NK-92 (cell line): ENCODE results near the gene SULF2.

ENCODE experiments used
- DNase-seq: peaks from one replicate; lab custom pipeline; 2025; ENCODE audit not compliant: unreplicated experiment; lab: John Stamatoyannopoulos, UW

SULF2 gene

DNA sequence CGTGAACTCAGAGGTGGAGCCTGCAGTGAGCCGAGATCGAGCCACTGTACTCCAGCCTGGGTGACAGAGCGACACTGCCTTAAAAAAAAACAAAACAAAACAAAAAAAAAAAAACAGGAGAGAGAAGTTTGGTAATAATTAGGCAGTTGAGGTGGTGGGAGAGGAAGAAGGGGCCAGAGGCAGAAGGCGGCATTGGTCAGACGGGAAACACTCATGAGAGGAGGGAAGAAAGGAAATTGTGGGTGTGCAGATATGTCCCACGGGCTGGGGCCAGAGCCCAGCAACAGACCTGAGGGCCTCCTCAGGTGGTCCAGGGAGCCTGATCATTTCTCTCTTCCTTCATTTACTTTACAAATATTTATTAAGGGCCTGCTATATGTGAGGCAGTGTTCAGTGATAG is 20.0 kb downstream of the SULF2 start:
- no peak for DNase-seq

DNA sequence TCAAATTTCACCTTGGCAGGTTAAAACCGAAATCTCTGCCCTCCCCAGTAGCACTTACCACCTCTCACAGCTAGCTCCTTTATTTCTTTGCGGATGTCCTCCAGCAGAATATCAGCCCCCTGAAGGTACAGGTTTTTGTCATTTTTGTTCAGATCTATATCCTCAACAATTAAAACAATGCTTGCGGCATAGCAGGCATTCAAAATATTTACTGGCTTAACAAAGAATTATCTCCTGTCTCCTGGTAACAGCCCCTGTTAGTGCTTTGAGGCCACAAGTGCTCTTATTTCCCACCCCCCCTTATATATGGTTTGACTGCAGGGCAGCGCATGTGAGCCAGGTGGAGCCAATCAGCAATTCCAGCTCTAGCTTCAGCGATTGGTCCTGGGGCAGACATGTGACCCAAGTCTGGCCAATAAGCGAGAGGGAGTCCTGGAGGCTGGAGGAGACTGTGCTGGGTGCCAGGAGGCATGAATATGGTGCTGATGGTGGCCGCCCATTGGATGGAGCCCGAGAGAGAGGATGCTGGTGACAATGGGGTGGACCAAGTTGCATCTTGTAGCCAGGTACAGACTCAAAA is 21.0 kb downstream of the SULF2 start:
- DNase-seq = no peak

DNA sequence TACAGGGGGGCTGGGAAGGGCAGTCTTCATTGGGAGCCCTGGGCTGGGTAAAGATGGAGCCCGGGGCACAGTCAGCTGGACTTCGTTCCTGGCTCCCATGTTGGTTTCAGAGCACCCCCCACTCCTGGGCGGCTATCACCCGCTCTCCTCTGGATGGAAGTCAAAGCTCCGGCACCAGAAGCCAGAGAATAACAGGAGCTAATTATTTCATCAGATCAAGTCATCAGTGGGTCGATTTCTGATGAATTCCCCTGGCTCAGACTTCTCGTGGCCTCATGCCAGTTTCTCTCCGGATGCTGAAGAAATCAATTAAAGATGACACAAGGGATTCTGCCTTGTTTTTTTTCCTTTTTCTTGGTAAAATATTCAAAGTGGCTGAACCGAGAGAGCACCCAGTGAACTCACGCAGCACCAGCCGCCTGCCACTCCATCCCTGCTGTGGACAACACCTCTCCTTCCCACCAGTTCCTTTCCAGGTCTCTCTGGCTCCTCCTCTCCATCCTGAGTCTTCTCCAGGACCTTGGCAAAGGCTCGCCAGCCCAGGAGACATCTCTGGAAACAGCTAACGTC is 22.5 kb downstream of the SULF2 start:
- no peak for DNase-seq

DNA sequence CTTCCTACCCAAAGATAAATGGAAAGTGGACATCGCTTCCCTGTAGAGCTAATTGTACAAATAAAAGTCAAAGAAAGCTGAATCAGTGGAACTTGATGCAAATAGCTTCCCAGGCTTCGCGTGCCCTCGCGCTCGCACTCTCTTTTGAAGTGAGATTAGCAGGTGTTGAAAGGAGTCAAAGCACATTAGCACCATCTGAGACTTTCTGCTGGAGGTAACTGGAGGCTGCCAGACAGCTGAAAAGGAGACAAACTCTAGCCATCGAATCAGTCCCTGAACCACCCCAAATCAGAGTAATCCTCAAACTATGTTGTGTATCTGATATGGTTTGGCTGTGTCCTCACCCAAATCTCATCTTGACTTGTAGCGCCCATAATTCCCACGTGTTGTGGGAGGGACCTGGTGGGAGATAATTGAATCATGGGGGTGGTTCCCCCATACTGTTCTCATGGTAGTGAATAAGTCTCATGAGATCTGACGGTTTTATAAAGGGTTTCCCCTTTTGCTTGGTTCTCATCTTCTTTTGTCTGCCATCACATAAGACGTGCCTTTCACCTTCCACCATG is 23.7 kb downstream of the SULF2 start:
- no peak for DNase-seq

DNA sequence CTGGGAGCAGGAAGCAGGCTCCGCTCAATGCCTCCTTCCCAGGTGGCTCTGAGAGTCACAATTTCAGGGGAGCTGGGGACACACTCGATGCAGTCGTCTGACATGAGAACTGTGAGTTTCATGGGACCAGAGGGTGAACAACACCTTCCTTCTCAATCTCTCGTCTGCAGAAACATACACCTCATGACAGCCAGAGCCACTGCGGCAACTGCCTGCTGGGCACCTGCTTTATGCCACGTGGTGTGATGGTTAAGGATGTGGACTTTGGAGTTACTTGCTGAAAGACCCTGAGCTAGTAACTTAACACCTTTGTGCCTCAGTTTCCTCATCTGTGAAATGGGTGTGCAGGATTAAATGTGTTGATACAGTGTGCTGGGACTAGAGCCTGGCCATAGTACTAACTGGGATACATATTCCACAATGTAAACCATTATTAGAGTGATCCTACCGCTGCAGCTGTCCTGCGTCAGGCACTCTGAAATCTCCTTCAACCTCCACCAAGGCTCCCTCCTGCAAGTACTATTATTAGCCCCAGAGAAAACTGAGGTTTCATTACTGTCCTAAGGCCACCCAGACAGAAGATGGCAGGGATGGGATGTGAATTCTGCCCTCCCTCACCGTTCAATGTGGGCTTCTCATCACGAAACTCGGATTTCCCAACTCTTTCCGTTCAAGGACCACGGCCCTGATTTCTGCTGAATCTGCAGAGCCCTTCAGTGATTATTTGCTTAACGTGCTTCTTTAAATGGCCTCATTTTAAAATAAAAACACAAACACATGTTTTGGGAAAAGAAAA is 24.4 kb downstream of the SULF2 start:
- DNase-seq = no peak

DNA sequence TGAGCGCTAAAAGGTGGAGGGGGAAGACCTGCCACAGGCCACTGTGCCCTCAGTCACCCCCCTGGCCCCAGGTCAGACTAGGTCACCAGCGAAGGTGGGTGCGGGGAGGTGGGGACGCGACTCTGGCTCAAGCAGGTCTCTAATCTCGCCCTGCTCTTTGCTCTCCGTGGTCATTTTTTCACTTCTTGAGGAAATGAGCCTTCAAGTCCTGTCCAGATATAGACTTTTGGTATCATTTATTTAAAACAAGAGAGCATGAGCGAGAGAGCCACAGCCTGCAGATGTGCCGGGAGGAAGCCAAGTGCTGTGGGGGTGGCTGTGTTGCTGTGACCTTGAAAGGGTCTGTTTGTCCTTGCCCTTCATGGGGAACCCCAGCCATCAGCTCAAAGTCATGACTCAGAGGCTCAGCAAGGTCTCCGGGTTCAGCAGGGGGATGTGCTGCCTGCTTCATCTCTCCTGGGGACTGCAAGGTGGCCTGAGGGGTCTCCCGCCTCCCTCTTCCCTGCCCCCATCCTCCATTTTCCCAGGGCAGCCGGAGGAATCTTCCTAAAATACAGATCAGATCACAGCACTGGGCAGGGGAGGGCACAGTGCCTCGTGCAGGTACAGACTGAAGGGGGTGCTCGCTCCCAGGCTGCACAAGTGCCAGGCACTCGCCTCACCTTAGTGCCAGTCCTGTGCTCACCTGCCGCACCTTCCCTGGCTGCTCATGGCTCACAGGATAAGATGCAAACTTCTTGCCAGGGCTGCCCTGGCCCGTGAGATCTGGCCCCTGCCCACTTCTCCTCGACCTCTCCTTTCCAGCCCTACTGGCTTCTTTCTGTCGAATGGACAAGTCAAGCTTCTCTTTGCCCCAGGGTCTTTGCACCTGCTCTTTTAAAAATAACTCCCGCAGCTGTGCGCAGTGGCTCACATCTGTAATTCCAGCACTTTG is 26.5 kb downstream of the SULF2 start:
- DNase-seq = no peak

DNA sequence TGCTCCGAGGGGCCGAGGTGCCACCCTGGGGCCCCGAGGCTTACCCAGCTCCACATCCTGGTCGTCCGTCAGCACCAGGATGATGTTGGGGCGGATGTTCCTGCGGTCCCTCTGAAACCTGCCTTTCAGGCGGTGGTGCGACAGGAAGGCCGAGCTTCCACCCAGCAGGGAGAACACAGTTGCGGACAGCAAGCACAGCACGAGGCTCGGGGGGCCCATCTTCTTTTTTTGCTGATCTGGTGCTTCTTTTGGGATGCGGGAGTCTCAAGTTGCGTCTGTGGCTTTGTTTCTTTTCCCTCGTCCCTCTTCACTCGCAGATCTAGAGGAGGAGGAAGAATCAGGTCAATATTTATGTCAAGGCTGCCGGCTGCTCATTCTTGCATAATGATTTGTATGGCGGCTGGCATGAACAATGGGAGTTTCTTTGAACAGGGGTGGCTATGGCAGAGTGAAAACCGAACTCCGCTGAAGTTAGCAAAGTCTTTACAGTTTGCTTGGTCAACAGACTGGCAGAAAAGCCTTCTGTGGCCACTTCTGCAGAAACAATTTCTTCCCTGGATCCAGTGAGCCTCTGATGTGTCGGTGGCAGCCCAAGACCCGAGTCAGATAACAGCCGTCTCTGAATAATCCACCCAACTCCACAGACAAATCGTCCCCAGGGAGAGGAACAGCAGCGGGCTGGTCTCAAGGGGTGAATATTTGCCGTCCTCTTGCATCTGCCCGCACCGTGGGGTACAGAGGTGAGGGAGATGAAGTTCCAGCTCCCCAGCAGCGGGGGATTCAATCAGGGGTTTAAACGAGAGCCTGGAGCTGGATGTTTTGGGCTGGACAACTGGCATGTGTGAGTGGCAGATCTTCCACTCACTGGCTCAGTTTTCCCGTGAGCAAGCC is 27.9 kb downstream of the SULF2 start:
- DNase-seq = no peak

DNA sequence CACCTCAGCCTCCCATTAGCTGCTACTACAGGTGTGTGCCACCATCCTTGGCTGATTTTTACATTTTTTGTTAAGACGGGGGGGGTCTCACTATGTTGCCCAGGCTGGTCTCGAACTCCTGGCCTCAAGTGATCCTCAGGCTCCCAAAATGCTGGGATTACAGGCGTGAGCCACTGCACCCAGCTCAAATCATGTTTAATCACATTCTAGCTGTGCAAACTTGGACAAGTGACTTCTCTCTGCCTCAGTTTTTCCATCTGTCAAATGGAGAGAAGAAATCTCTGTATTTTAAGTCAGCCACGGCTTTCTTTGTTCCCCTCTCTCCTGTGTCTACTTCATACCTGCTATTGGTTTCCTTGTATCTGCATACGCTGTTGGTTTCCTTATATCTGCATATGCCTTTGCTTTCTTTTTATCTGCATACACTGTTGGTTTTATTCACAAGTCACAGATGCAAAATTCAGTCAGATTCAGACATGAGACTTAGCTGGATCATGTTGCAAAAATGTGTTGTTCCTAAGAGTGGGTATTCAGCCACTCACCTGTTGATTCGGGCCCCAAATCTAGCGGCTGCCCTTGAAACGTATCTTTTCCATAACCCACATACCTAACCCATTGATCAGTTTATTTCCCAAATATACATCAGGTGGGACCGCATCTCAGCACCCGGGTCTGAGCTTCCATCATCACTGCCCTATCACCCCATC is 30.2 kb downstream of the SULF2 start:
- no peak for DNase-seq

DNA sequence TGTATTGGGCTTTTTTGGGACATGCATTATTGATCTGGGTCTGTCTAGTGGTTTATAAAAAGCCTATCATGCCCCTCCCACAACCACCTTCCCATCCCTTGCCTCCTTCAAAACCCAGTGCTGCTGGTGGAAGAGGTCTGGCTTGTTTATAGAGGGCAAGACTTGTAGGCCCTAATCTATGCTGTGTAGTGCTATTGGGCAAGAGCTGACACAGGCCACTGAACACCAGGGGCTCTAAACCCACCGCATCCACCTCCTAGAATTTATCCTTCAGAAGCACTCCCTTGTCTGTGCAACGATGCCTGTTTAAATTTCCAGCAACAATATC is 30.9 kb downstream of the SULF2 start:
- DNase-seq = no peak

DNA sequence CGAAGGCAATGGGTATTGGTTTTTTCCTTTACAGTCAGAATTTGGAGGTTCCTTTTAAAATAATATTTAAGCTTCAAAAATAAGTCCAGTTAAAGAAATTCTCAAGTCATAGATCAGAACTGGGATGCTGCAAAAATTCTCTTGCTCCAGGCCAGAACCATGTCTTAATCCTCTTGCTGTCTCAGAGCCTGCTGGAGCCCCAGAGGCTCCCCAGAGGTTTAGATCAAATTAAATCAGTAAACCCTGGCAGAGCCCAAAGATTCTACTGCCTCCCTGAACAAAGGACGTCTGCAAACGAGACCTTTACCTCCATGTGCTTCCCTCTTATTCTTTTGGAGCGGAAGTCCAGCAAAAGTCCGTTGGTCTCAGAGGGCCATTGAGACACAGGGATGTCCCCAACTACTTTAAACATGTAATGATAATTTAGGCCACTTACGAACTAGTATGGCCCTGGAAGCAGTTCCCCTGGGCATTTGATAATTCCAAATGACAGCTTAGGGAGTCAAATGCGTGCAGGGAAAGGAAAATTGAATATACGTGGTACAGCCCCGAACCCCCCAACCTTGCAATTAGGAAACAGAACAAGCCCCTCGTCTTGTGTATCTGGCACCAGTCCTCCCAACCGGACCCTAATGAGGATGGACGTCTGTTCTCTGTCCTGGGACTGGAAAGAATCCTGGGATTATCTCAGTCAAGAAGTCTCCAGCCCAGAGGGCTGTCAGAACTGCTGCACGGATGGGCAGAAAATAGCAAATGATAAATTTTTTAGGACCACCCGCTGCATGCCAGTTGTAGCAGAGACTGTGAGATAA is 31.5 kb downstream of the SULF2 start:
- DNase-seq = no peak

DNA sequence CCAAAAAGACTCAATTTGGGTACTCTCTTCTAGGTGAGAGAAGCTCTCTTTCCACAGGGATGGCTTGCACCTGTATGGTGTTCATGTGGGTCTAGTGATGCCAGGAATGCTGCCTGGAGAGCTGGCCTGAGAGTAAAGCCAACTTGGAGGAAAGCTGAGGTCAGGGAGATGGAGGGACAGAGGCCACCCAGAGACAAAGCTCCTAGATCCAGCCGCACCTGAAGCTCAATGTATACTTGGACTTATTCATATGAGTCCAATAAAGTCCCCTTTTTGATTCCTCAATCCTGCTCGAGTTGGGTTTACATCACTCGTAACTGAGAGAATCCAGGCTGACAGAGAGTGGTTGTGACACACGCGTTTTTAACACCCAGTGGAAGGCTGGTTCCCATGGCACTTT is 33.8 kb downstream of the SULF2 start:
- no peak for DNase-seq

DNA sequence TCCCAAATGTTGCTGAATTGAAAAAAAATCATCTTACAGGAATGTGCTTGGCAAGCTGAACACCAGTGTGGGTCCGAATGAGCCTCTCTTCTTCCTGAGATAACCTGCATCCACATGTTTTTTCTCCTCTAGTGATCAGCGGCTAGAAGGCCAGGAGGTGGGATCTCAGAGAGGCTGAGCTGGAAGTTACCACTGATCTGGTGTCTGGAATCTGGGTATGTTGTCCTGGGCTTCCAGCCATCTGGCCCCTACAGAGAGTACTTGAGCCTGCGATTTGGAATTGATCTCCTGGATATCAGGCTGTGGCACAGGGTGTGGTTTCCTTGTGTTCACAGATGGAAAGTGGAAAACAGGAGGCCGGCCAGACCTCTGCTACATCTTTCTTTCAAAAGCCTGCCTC is 35.9 kb downstream of the SULF2 start:
- no peak for DNase-seq

DNA sequence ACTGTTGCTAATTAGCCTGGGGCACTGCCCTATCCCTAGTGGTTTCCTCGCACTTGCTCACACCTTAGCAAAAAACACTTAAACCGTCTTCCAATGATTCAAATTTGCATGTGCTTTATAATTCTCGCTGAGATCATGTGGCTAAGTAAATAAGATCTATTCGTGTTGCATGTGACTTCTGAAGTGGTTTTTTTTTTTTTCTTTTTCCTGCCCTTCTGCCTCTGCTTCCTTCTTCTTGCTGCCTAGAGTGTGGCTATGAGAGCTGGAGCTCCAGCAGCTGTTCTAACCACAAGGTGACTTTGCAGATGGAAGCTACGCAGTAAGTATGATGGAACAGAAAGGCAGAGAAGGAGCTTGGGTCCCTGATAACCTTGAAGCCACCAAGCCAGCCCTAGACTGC is 36.5 kb downstream of the SULF2 start:
- DNase-seq = no peak

DNA sequence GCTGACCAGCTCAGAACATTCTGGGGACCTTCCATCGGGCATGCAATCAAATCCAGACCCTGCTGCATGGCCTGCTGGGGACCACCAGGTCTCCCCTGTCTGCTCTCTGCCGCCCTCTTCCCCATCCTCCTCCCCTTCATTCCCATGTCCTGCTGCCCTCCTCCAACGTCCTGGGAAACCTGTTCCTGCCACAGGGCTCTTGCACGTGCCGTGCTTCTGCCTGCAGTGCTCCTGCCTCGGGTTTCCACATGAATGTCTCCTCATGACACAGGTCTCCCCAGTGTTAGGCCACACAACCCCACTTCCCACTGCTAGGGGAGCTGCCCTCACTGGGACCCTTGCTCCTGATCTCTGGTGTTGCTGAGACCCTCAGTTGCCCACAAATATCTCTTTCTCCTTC is 37.2 kb downstream of the SULF2 start:
- DNase-seq = no peak

DNA sequence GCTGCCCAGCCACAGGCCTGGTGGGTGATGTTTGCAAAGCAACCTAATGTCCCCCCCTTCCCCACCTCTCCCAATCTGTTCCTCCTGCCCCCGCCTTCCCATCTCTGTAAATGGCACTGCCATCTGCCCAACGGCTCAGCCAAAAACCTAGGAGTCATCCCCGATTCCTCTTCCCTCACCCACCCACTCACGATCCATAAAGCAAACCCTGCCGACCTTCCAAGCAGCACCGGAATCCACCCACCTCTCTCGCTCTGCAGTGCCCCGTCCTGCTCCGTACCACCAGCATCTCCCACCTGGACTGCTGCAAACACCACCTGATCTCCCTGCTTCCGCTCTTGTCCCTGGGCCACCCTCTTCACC is 37.6 kb downstream of the SULF2 start:
- DNase-seq = no peak

DNA sequence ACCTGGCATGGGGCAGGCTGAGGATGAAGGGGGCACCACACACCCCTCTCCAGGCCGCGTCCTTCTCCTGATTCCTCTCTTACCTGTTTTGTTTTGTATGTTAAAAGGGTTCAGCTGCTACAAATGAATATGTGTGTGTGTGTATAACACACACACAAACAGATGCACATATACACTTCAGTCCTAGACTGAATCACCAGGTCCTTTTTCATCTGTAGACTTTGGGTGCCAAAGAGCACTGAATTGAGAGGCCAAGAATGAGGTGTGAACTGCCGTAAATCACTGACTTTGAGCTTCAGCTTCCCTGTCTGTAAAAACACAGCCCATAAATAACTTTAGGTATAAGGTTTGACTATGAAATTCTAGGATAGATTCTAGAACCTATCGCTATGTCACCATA is 40.5 kb downstream of the SULF2 start:
- no peak for DNase-seq

DNA sequence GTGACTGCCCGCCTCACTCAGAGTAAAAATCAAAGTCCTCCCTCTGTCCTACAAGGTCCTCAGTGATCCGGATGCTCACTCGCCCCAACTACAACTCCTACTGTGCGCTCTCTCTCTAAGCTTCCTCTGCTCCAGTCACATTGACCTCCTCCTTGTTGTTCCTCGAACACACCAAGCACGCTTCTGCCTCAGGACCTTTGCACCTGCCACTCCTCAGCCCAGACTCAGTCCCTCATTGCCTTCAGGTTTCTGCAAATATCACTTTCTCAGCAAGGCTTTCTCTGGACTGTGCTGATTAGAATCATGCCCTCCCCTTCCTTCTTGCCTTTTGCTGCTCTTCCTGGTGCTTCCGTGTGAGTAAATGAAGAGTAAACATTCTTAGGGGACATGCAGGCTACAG is 41.6 kb downstream of the SULF2 start:
- no peak for DNase-seq

DNA sequence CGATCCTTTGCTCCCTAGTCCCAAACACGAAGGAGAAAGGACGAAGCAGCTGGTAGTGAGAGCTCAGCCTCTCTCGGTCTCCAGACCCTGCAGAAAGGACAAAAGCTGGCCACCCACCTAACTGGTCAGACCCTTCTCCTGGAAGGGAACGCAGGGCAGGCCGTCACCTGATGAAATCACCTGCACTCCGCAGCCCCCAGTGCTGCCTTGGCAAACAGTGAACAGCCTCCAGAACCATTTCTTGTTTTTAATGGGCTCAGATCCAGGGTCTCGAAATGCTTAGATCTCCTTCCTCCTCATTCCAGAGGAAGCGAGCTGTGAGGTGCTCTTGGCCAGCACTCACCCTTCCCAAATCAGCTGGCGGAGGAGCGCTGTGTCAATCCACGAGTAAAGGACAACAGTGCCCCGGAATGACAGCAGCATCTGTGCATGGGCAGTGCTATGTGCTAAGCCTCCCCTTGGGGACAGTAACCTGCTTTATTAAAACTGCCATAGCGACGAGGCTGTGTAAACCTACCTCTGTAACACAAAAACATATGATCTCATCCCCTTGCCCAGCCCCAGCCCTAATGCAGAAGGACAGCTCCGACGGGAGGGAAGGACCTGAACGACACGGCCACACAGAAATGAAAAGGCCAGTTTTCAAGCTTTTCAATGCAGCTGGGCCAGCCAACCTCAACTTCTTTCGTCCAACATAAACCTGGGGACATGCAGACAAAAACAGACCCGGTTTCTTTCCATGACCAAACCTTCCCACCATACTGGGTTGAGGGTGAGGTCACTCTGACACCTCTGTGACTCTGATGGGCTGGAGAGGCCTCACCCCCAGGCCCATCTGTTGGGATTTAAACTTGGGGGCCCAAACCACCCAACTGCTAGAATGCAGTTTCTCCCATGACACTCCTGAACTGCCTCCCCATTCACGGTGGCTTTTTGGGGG is 43.3 kb downstream of the SULF2 start:
- no peak for DNase-seq
